Measurements from ENCODE around the gene LPIN3.

LPIN3 gene

GRCh38 chr20:41320976-41321375 lies 19.6 kb upstream of the LPIN3 start:
- no peak for DNase-seq (ENCODE audit: low read depth in 1 of 2, low spot score in 1 of 2)

GRCh38 chr20:41327178-41327577 lies 13.4 kb upstream of the LPIN3 start:
- DNase-seq (ENCODE audit: low read depth in 1 of 2, low spot score in 1 of 2) = no peak

- DNase-seq (ENCODE audit: low read depth in 1 of 2, low spot score in 1 of 2) = peak; percentile 28 to 48
Observed at GRCh38 chr20:41329435-41330342, 10.9 kb upstream of the LPIN3 start.

GRCh38 chr20:41330343-41330720 lies 10.3 kb upstream of the LPIN3 start:
- DNase-seq (ENCODE audit: low read depth in 1 of 2, low spot score in 1 of 2) = no peak

GRCh38 chr20:41330941-41331340 lies 9.7 kb upstream of the LPIN3 start:
- DNase-seq (ENCODE audit: low read depth in 1 of 2, low spot score in 1 of 2) = no peak

- no peak for DNase-seq (ENCODE audit: low read depth in 1 of 2, low spot score in 1 of 2)
Observed at GRCh38 chr20:41331731-41332130, 8.9 kb upstream of the LPIN3 start.

- DNase-seq (ENCODE audit: low read depth in 1 of 2, low spot score in 1 of 2) = no peak
Observed at GRCh38 chr20:41334036-41334435, 6.6 kb upstream of the LPIN3 start.

GRCh38 chr20:41334443-41335421 lies 5.9 kb upstream of the LPIN3 start:
- DNase-seq (ENCODE audit: low read depth in 1 of 2, low spot score in 1 of 2) = no peak

- DNase-seq (ENCODE audit: low read depth in 1 of 2, low spot score in 1 of 2) = no peak
Observed at GRCh38 chr20:41335591-41335990, 5.0 kb upstream of the LPIN3 start.

GRCh38 chr20:41336711-41337492 lies 3.7 kb upstream of the LPIN3 start:
- no peak for DNase-seq (ENCODE audit: low read depth in 1 of 2, low spot score in 1 of 2)

GRCh38 chr20:41339957-41340326 lies 679 bp upstream of the LPIN3 start:
- peak; percentile 72 to 84 for DNase-seq (ENCODE audit: low read depth in 1 of 2, low spot score in 1 of 2)

GRCh38 chr20:41342474-41343464 lies 2.1 kb downstream of the LPIN3 start:
- no peak for DNase-seq (ENCODE audit: low read depth in 1 of 2, low spot score in 1 of 2)

- no peak for DNase-seq (ENCODE audit: low read depth in 1 of 2, low spot score in 1 of 2)
Observed at GRCh38 chr20:41344477-41344876, 3.9 kb downstream of the LPIN3 start.

GRCh38 chr20:41344938-41345728 lies 4.5 kb downstream of the LPIN3 start:
- DNase-seq (ENCODE audit: low read depth in 1 of 2, low spot score in 1 of 2) = no peak

GRCh38 chr20:41345729-41346067 lies 5.1 kb downstream of the LPIN3 start:
- no peak for DNase-seq (ENCODE audit: low read depth in 1 of 2, low spot score in 1 of 2)

- no peak for DNase-seq (ENCODE audit: low read depth in 1 of 2, low spot score in 1 of 2)
Observed at GRCh38 chr20:41347523-41348429, 7.2 kb downstream of the LPIN3 start.

GRCh38 chr20:41348430-41349172 lies 8.0 kb downstream of the LPIN3 start:
- no peak for DNase-seq (ENCODE audit: low read depth in 1 of 2, low spot score in 1 of 2)

- DNase-seq (ENCODE audit: low read depth in 1 of 2, low spot score in 1 of 2) = no peak
Observed at GRCh38 chr20:41349266-41349665, 8.6 kb downstream of the LPIN3 start.

All from activated CD4-positive, alpha-beta T cell treated with anti-CD3 and anti-CD28 coated beads, Interleukin-2, amount 50 U/mL, for 24 hours (primary cell).